Choroid plexus epithelial cell (primary cell): ENCODE measurements around the gene GKN1.

Source experiments
- DNase-seq: peaks from one replicate; pipeline ENCODE4 v3.0.0-alpha.2; 2010; ENCODE audit warnings: low read depth
- H3K4me3 ChIP-seq: 2 replicates; pipeline ENCODE4 v1.5.1; 2011; ENCODE audit warnings: low read depth, mild to moderate bottlenecking, control low read depth, low read length, moderate library complexity
- TF ChIP-seq, protein P1 (sequence below): conservative IDR thresholded peaks from 2 replicates; pipeline ENCODE4 v1.5.1; 2011; ENCODE audit warnings: low read depth, mild to moderate bottlenecking, control low read depth, inconsistent platforms, low read length, moderate library complexity

Gene GKN1

GRCh38 chr2:69020496-69021426, 46.3 kb downstream of the GKN1 start:
- TF ChIP-seq, protein P1, sequence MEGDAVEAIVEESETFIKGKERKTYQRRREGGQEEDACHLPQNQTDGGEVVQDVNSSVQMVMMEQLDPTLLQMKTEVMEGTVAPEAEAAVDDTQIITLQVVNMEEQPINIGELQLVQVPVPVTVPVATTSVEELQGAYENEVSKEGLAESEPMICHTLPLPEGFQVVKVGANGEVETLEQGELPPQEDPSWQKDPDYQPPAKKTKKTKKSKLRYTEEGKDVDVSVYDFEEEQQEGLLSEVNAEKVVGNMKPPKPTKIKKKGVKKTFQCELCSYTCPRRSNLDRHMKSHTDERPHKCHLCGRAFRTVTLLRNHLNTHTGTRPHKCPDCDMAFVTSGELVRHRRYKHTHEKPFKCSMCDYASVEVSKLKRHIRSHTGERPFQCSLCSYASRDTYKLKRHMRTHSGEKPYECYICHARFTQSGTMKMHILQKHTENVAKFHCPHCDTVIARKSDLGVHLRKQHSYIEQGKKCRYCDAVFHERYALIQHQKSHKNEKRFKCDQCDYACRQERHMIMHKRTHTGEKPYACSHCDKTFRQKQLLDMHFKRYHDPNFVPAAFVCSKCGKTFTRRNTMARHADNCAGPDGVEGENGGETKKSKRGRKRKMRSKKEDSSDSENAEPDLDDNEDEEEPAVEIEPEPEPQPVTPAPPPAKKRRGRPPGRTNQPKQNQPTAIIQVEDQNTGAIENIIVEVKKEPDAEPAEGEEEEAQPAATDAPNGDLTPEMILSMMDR, result no peak
- DNase-seq, result no peak

DNA sequence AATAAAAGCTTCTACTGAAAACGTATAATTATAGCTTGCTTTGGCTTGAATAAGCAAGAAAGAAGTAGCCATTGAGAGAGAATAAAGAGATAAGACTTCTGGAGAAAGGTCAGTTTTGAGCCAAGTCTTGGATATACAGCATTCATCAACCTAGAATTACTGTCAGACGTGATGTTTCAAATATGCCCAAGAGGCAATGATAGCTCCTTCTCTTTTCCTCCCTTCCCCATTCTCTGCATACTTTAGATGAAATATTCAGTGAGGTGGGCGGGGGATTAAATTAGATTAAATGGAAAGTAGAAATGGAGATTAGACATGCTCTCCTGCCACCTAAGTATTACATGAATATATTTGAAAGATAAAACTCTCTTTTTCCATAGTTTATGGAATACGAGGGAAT, 47.3 kb downstream of the GKN1 start:
- TF ChIP-seq, protein P1, result no peak
- no peak for DNase-seq
- no peak overlapping the region for H3K4me3 ChIP-seq

More at GRCh38 chr2:69020496-69021426, 46.3 kb downstream of the GKN1 start:
- H3K4me3 ChIP-seq, result no peak overlapping the region

DNA sequence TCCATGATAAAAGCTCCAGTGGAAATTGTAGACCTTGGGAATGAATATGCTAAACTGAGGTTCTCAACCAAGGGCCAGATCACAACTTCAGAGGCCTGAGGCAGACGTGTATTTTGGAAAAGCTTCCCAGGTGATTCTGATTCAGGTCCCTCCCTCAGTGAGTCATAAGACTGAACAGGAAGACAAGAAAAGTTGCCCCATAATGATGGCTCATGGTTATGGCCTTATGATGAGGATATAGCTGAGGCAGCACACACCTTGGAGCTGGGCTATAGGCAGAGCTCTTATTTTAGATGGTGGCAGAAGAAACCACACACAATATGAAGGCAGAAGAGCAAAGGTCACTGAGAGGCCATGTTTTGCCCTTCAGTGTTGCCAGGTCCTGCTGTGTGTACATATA, 48.1 kb downstream of the GKN1 start:
- TF ChIP-seq, protein P1, result no peak
- no peak overlapping the region for H3K4me3 ChIP-seq
- no peak for DNase-seq

DNA sequence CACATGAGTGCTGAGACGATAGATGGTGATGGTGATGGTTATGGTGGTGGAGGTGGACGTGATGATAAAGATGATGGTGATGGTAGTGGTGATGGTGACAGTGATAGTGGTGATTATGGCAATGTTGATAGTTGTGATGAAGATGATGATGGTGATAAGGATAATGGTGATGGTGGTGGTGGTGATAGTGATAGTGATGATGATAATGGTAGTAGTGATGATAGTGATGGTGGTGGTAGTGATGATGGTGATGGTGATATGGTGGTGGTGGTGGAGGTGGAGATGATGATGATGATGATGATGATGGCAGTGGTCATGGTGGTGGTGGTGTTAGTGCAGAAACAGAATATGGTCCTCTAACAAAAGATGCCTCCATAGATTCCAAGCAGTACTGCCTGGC, 48.8 kb downstream of the GKN1 start:
- TF ChIP-seq, protein P1, result no peak
- DNase-seq, result no peak
- H3K4me3 ChIP-seq, result no peak overlapping the region

GRCh38 chr2:69026026-69026425, 51.6 kb downstream of the GKN1 start:
- TF ChIP-seq, protein P1, result peak; percentile 71
- DNase-seq, result peak; percentile 74
- H3K4me3 ChIP-seq, result no peak overlapping the region

- no peak for DNase-seq
- TF ChIP-seq, protein P1, result no peak
- H3K4me3 ChIP-seq, result no peak overlapping the region
Observed at GRCh38 chr2:69026691-69027459, 52.4 kb downstream of the GKN1 start.
